Large intestine (tissue), 3 donors: Measurements from ENCODE around the gene STUB1. TPM values are rescaled to one million over a fixed set of nuclear protein-coding genes. Genes with fewer than 3 reads are reported as not detected.

ENCODE experiments used
- DNase-seq, 2 donors: peaks; one replicate each; pipeline versions ENCODE4 v3.0.0 to v3.0.0-alpha.2; 2013
- H3K27ac ChIP-seq: one replicate; pipeline ENCODE4 v1.5.1; 2013; ENCODE audit warnings: low read length
- H3K27me3 ChIP-seq: 2 replicates; pipeline ENCODE4 v1.6.1; 2013; ENCODE audit warnings: low read length; ENCODE audit not compliant: control insufficient read depth, insufficient read depth
- H3K36me3 ChIP-seq: 2 replicates; pipeline ENCODE4 v1.6.1; 2013; ENCODE audit warnings: low read length; ENCODE audit not compliant: control insufficient read depth, insufficient read depth
- H3K4me1 ChIP-seq: one replicate; pipeline ENCODE4 v1.6.1; 2013; ENCODE audit warnings: low read length; ENCODE audit not compliant: control insufficient read depth, insufficient read depth
- H3K4me3 ChIP-seq: one replicate; pipeline ENCODE4 v1.5.1; 2013; ENCODE audit warnings: low read length
- H3K9me3 ChIP-seq: one replicate; pipeline ENCODE4 v1.6.1; 2013; ENCODE audit warnings: mild to moderate bottlenecking, low read depth, low read length, moderate library complexity; ENCODE audit not compliant: control insufficient read depth
- WGBS: methylation state at CpG from one replicate; pipeline ENCODE4 v1.1.5; 2013; ENCODE audit warnings: low lambda C conversion rate; ENCODE audit not compliant: insufficient coverage; 5-methylcytosine and 5-hydroxymethylcytosine counted together
- polyA plus RNA-seq: library from polyadenylated mRNA; unstranded; fragments of 120-200 nt; gene quantifications from one replicate; pipeline ENCODE4 v1.2.1, GENCODE V29; 2013

Gene STUB1
- polyA plus RNA-seq, 1 donor: 65.9 TPM

- Histone ChIP-seq H3K27ac (peak overlapping the region; percentile 97), H3K9me3 (peaks cover 3% of the 10 kb centered on the region), H3K27me3 (peaks cover 3% of the 10 kb centered on the region), H3K36me3 (peaks cover 8% of the 10 kb centered on the region), H3K4me3 (peak overlapping the region; percentile 78), H3K4me1 (peaks cover 22% of the 10 kb centered on the region)
- peak in 1 of 2 donors; percentile 17 for DNase-seq
- no CpG with 5 or more reads among the region's 55 CpGs for WGBS
These were observed 44.5 kb upstream of the STUB1 start for GRCh38 chr16:635573-636205.

GRCh38 chr16:636206-637080 lies 43.8 kb upstream of the STUB1 start, which contains the start of gene METTL26:
Gene METTL26, minus strand, starts transcription at chr16:636305. Its CDS starts 15 bp downstream, at chr16:636290.
- WGBS: no CpG with 5 or more reads among the region's 91 CpGs
- H3K27me3 ChIP-seq: no peaks in the 10 kb centered on the region
- H3K4me3 ChIP-seq: peak within 1 kb of the TSS; percentile 78
- peak; percentile 95 to 96 for DNase-seq
- H3K4me1 ChIP-seq: peaks cover 19% of the 10 kb centered on the region
- H3K36me3 ChIP-seq: peaks cover 8% of the 10 kb centered on the region
- peaks cover 8% of the 10 kb centered on the region for H3K9me3 ChIP-seq
- peak within 1 kb of the TSS; percentile 97 for H3K27ac ChIP-seq

- H3K27me3 ChIP-seq: no peaks in the 10 kb centered on the region
- DNase-seq: peak in 1 of 2 donors; percentile 40
- H3K27ac ChIP-seq: peak overlapping the region; percentile 97
- peaks cover 8% of the 10 kb centered on the region for H3K36me3 ChIP-seq
- WGBS: no CpG with 5 or more reads among the region's 53 CpGs
- H3K9me3 ChIP-seq: peaks cover 7% of the 10 kb centered on the region
- peak overlapping the region; percentile 78 for H3K4me3 ChIP-seq
- H3K4me1 ChIP-seq: peaks cover 19% of the 10 kb centered on the region
These were observed 42.9 kb upstream of the STUB1 start for GRCh38 chr16:637081-638018.

- no CpG with 5 or more reads among the region's 15 CpGs for WGBS
- no peaks in the 10 kb centered on the region for H3K27me3 ChIP-seq
- no peak for DNase-seq
- H3K36me3 ChIP-seq: peaks cover 8% of the 10 kb centered on the region
- no peak overlapping the region for H3K4me3 ChIP-seq
- H3K9me3 ChIP-seq: peaks cover 5% of the 10 kb centered on the region
- no peak overlapping the region for H3K27ac ChIP-seq
- H3K4me1 ChIP-seq: peaks cover 26% of the 10 kb centered on the region
These were observed 42.1 kb upstream of the STUB1 start for GRCh38 chr16:638034-638543.

- no CpG with 5 or more reads among the region's 9 CpGs for WGBS
These were observed 41.4 kb upstream of the STUB1 start for GRCh38 chr16:638836-639235.

GRCh38 chr16:640614-641013 lies 39.6 kb upstream of the STUB1 start:
- Histone ChIP-seq H3K4me1 (peaks cover 36% of the 10 kb centered on the region), H3K36me3 (peaks cover 2% of the 10 kb centered on the region), H3K27ac (no peak overlapping the region), H3K9me3 (peaks cover 5% of the 10 kb centered on the region), H3K27me3 (no peaks in the 10 kb centered on the region), H3K4me3 (peak overlapping the region; percentile 81)
- WGBS: no CpG with 5 or more reads among the region's 5 CpGs
- DNase-seq: no peak

More at GRCh38 chr16:638836-639235, 41.4 kb upstream of the STUB1 start:
- peaks cover 6% of the 10 kb centered on the region for H3K36me3 ChIP-seq
- no peak overlapping the region for H3K27ac ChIP-seq
- H3K9me3 ChIP-seq: peaks cover 5% of the 10 kb centered on the region
- H3K27me3 ChIP-seq: no peaks in the 10 kb centered on the region
- no peak for DNase-seq
- peaks cover 29% of the 10 kb centered on the region for H3K4me1 ChIP-seq
- H3K4me3 ChIP-seq: no peak overlapping the region

- peak; percentile 78 to 91 for DNase-seq
- Histone ChIP-seq H3K9me3 (peaks cover 5% of the 10 kb centered on the region), H3K36me3 (peaks cover 2% of the 10 kb centered on the region), H3K27ac (peak within 1 kb of the TSS; percentile 85), H3K27me3 (no peaks in the 10 kb centered on the region), H3K4me3 (peak within 1 kb of the TSS; percentile 81), H3K4me1 (peaks cover 45% of the 10 kb centered on the region)
- WGBS: no CpG with 5 or more reads among the region's 81 CpGs
These were observed 38.7 kb upstream of the STUB1 start, which contains the start of gene MCRIP2 for GRCh38 chr16:641326-642188. Gene MCRIP2, plus strand, starts transcription at chr16:641828. Its CDS starts 164 bp downstream, at chr16:641992.

GRCh38 chr16:642189-643049 lies 37.8 kb upstream of the STUB1 start:
- no peaks in the 10 kb centered on the region for H3K27me3 ChIP-seq
- peak overlapping the region; percentile 85 for H3K27ac ChIP-seq
- DNase-seq: peak; percentile 49 to 84
- peaks cover 5% of the 10 kb centered on the region for H3K9me3 ChIP-seq
- WGBS: no CpG with 5 or more reads among the region's 72 CpGs
- peak overlapping the region; percentile 79 for H3K4me3 ChIP-seq
- peaks cover 10% of the 10 kb centered on the region for H3K36me3 ChIP-seq
- H3K4me1 ChIP-seq: peaks cover 51% of the 10 kb centered on the region
